Measurements from ENCODE around the gene FLVCR1. TPM values are rescaled to one million over a fixed set of nuclear protein-coding genes. Genes with fewer than 3 reads are reported as not detected.
A peak's percentile ranks its signal among the peaks of the same experiment; 100 is the strongest.

Gene FLVCR1
- total RNA-seq: 1 to 10 TPM; 7.8 to 8.9 (median 8.2) TPM

DNA sequence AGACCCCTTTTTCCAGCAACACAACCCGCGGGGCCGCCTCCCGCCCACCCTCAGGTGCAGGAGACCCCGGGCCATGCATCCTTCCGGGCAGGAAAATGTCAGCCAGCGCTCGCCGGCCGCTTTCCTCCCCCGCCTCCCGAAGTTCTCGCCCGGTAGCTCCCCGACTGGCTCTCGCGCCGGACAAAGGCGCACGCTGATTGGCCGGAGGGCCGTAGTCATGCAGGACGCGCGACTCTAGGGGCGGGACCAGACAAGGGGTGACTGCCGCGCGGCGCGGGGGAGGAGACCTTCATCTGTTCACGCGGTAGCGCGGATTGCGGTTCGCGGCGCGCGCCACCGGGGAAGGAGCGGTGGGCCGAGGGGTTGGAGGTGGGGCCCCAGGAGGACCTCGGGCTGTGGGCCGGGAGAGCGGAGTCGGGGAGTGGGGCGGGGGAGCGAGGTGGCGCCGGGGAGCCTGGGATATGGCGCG lies at the start of gene FLVCR1:
Gene FLVCR1, plus strand, starts transcription at position 284 of the 469 bp plus-strand sequence. Its CDS starts 178 bp downstream, at position 462.
- Histone ChIP-seq H3K4me1 (peaks cover 5 to 19% of the 10 kb centered on the region in 2 donors), H3K9me3 (no peaks in the 10 kb centered on the region), H3K4me3 (replicated peaks in 1 of 3) (peak within 1 kb of the TSS; percentile 72 to 91 (median 87)), H3K27me3 (no peaks in the 10 kb centered on the region), H3K36me3 (no peaks in the 10 kb centered on the region), H3K27ac (peak within 1 kb of the TSS; percentile 61 to 87 (median 84))
- DNase-seq: peak; percentile 98 to 99
- intact Hi-C loops (cut with DNase I): loop anchor here (10.0 kb wide), 1 partner anchor 63 kb away; the partner anchor contains the start of genes NSL1 and TATDN3
- 1 to 3% methylated on average over 15 to 35 of the region's 54 CpGs for WGBS, 2 donors
- TF ChIP-seq, protein P1, sequence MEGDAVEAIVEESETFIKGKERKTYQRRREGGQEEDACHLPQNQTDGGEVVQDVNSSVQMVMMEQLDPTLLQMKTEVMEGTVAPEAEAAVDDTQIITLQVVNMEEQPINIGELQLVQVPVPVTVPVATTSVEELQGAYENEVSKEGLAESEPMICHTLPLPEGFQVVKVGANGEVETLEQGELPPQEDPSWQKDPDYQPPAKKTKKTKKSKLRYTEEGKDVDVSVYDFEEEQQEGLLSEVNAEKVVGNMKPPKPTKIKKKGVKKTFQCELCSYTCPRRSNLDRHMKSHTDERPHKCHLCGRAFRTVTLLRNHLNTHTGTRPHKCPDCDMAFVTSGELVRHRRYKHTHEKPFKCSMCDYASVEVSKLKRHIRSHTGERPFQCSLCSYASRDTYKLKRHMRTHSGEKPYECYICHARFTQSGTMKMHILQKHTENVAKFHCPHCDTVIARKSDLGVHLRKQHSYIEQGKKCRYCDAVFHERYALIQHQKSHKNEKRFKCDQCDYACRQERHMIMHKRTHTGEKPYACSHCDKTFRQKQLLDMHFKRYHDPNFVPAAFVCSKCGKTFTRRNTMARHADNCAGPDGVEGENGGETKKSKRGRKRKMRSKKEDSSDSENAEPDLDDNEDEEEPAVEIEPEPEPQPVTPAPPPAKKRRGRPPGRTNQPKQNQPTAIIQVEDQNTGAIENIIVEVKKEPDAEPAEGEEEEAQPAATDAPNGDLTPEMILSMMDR (IDR thresholded peaks at IDR 0.05): no peak
- peak; percentile 30 to 91 for TF ChIP-seq POLR2A (IDR thresholded peaks at IDR 0.05)

DNA sequence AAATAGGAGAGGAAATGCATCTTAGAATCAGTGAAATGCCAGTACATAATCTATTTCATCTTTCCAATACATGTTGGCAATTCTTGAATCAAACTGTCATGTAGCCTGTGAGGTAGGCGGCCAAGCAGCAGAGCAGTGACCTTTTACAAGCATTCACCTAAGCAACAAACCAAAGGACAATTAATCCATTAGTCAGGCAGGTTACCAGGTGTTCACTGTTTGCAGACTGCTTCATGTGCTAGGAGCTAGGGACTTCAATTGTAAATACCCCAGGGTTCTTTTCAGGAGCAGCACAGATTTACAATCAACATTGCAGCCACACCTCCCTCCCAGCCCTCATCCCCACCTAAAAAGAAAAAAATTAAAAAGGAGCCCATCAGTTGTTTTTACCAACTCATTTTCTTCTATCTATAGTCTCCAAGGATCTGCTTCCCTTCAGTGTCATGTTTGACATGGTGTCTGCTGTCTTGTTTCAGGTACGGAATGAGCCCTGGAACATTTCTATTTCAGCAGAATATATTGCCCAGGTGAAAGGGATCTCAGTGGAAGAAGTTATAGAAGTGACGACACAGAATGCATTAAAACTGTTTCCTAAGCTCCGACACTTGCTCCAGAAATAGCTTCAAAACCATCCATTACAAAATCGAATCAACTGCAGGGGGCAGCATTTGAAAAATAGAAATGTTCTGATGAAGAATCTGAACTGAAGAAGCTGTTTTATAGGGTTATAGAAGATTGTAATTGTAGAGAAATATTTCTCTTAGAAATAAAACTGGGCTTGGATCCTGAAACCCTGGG lies 43.3 kb upstream of the FLVCR1 start:
- 73 to 75% methylated on average over 5 of the region's 5 CpGs for WGBS, 2 donors
- H3K4me1 ChIP-seq: no peaks in the 10 kb centered on the region
- intact Hi-C loops (cut with DNase I): no loop called here
- H3K36me3 ChIP-seq: no peaks in the 10 kb centered on the region
- DNase-seq: no peak
- H3K4me3 ChIP-seq (replicated peaks in 1 of 3): no peak overlapping the region
- no peaks in the 10 kb centered on the region for H3K27me3 ChIP-seq
- H3K9me3 ChIP-seq: no peaks in the 10 kb centered on the region
- H3K27ac ChIP-seq: no peak overlapping the region
- TF ChIP-seq, protein P1 (IDR thresholded peaks at IDR 0.05): peak in 2 of 6 experiments; percentile 7 to 16
- TF ChIP-seq POLR2A (IDR thresholded peaks at IDR 0.05): no peak

DNA sequence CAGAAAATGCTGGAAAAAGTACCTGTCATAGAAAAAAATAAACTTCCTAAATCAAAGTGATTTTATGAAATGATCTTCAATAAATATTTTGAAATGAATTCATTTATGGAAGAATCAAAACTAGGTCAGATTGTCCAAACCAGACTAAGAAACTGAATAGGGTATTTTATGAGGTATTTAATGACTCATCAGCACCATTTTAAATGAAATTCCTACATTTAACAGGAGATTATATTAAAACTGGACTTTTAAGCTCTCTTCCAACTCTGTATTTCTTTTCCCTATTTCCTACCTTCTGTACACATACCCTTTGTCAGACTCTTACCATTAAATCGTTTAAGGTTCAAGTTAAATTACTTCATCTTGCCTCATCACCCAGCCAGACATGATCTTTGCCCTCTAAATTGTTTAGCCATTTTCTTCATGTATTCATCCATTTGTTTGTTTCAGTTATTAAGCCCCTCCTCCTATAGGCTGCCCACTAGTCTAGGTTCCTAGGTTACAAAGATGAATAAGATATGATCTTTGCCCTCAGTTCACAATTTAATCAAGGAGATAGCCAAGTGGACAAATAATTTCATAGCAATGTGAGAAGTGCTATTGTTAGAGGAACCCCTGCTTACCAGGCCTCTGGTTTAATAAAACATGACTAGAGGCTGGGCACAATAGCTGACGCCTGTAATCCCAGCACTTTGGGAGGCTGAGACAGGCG lies 41.4 kb upstream of the FLVCR1 start:
- WGBS, 2 donors: 82 to 91% methylated on average over 3 of the region's 3 CpGs
- intact Hi-C loops (cut with DNase I): no loop called here
- Histone ChIP-seq H3K9me3 (no peaks in the 10 kb centered on the region), H3K4me3 (replicated peaks in 1 of 3) (no peak overlapping the region), H3K36me3 (no peaks in the 10 kb centered on the region), H3K4me1 (no peaks in the 10 kb centered on the region), H3K27ac (no peak overlapping the region), H3K27me3 (no peaks in the 10 kb centered on the region)
- DNase-seq: no peak
- TF ChIP-seq POLR2A (IDR thresholded peaks at IDR 0.05): no peak
- TF ChIP-seq, protein P1 (IDR thresholded peaks at IDR 0.05): no peak

DNA sequence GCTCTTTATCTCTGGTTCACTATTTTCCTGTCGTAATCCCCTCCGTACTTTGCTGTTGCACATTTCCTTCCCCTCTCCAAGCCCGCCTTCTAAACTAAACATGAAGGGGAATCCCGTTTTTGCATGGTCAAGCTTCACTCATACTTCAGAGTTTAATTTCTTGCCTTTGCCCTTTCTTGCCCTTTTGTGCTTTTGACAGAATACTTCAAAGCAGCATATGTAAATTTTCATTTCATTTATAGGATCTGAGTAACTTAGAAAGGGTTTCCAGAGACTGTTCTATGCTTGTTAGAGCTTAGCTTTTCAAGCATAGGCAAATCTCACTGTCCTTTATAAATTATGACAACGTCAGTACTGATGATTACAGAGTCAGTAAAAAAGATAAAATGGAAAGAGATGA lies 38.3 kb upstream of the FLVCR1 start:
- intact Hi-C loops (cut with DNase I): no loop called here
- TF ChIP-seq POLR2A (IDR thresholded peaks at IDR 0.05): no peak
- Histone ChIP-seq H3K27ac (no peak overlapping the region), H3K4me3 (replicated peaks in 1 of 3) (no peak overlapping the region), H3K27me3 (no peaks in the 10 kb centered on the region), H3K4me1 (no peaks in the 10 kb centered on the region), H3K36me3 (no peaks in the 10 kb centered on the region), H3K9me3 (no peaks in the 10 kb centered on the region)
- no peak for DNase-seq
- WGBS, 2 donors: 46 to 67% methylated on average over 5 of the region's 5 CpGs

DNA sequence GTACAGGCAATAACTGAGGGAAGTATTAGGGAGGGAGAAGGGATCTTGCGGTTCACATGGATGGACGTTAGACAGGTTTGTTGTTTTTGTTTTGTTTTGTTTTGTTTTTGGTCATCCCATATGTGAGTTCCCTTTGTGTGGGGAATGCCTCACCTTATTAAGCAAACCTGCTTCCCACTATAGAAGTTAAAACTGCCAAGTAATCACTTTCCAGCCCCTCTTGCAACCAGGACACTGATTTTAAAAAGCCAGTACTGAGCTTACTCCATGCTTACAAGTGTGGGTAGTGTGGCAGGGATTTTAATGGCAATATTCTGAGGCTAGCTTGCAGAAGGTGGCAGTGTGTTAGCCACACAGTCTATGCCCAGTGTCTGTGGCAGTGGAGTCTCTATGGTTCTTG lies 37.1 kb upstream of the FLVCR1 start:
- no peaks in the 10 kb centered on the region for H3K27me3 ChIP-seq
- TF ChIP-seq, protein P1 (IDR thresholded peaks at IDR 0.05): no peak
- TF ChIP-seq POLR2A (IDR thresholded peaks at IDR 0.05): no peak
- intact Hi-C loops (cut with DNase I): no loop called here
- no peaks in the 10 kb centered on the region for H3K36me3 ChIP-seq
- H3K9me3 ChIP-seq: no peaks in the 10 kb centered on the region
- no peak for DNase-seq
- H3K4me3 ChIP-seq (replicated peaks in 1 of 3): no peak overlapping the region
- no peaks in the 10 kb centered on the region for H3K4me1 ChIP-seq
- 69 to 76% methylated on average over 2 of the region's 2 CpGs for WGBS, 2 donors
- H3K27ac ChIP-seq: no peak overlapping the region

All from thyroid gland (tissue), 4 donors.